ENCODE results near the gene ALK.

Gene ALK

GRCh38 chr2:29922605-29923004 is 1.2 kb upstream of the ALK start:
- Histone ChIP-seq H3K36me3 (ENCODE audit: insufficient read depth, low read length) (no peaks in the 10 kb centered on the region), H3K9ac (ENCODE audit: low read depth, low read length) (no peak overlapping the region), H3K9me3 (ENCODE audit: control insufficient read depth, insufficient read depth, low read length) (no peaks in the 10 kb centered on the region), H3K4me1 (ENCODE audit: insufficient read depth, low read length) (no peaks in the 10 kb centered on the region)

GRCh38 chr2:29920631-29921559 is 491 bp downstream of the ALK start:
- Histone ChIP-seq H3K4me1 (ENCODE audit: insufficient read depth, low read length) (no peaks in the 10 kb centered on the region), H3K9ac (ENCODE audit: low read depth, low read length) (peak overlapping the region; percentile 49; the same call in 1 of the 2 replicates), H3K9me3 (ENCODE audit: control insufficient read depth, insufficient read depth, low read length) (no peaks in the 10 kb centered on the region), H3K36me3 (ENCODE audit: insufficient read depth, low read length) (no peaks in the 10 kb centered on the region)

- Histone ChIP-seq H3K36me3 (ENCODE audit: insufficient read depth, low read length) (no peaks in the 10 kb centered on the region), H3K9ac (ENCODE audit: low read depth, low read length) (peak overlapping the region; percentile 49; the same call in 1 of the 2 replicates), H3K9me3 (ENCODE audit: control insufficient read depth, insufficient read depth, low read length) (no peaks in the 10 kb centered on the region), H3K4me1 (ENCODE audit: insufficient read depth, low read length) (no peaks in the 10 kb centered on the region)
These were observed 1.2 kb downstream of the ALK start for GRCh38 chr2:29920130-29920577.

GRCh38 chr2:29918941-29919340 is 2.4 kb downstream of the ALK start:
- no peaks in the 10 kb centered on the region for H3K4me1 ChIP-seq (ENCODE audit: insufficient read depth, low read length)
- no peaks in the 10 kb centered on the region for H3K9me3 ChIP-seq (ENCODE audit: control insufficient read depth, insufficient read depth, low read length)
- H3K36me3 ChIP-seq (ENCODE audit: insufficient read depth, low read length) = no peaks in the 10 kb centered on the region
- H3K9ac ChIP-seq (ENCODE audit: low read depth, low read length) = no peak overlapping the region

- no peaks in the 10 kb centered on the region for H3K36me3 ChIP-seq (ENCODE audit: insufficient read depth, low read length)
- H3K9ac ChIP-seq (ENCODE audit: low read depth, low read length) = no peak overlapping the region
- H3K9me3 ChIP-seq (ENCODE audit: control insufficient read depth, insufficient read depth, low read length) = no peaks in the 10 kb centered on the region
- H3K4me1 ChIP-seq (ENCODE audit: insufficient read depth, low read length) = no peaks in the 10 kb centered on the region
These were observed 3.6 kb downstream of the ALK start for GRCh38 chr2:29917781-29918180.

- no peak overlapping the region for H3K9ac ChIP-seq (ENCODE audit: low read depth, low read length)
- H3K4me1 ChIP-seq (ENCODE audit: insufficient read depth, low read length) = no peaks in the 10 kb centered on the region
- no peaks in the 10 kb centered on the region for H3K36me3 ChIP-seq (ENCODE audit: insufficient read depth, low read length)
- no peaks in the 10 kb centered on the region for H3K9me3 ChIP-seq (ENCODE audit: control insufficient read depth, insufficient read depth, low read length)
These were observed 4.8 kb downstream of the ALK start for GRCh38 chr2:29916571-29916970.

GRCh38 chr2:29910960-29911359 is 10.4 kb downstream of the ALK start:
- Histone ChIP-seq H3K36me3 (ENCODE audit: insufficient read depth, low read length) (no peaks in the 10 kb centered on the region), H3K9me3 (ENCODE audit: control insufficient read depth, insufficient read depth, low read length) (no peaks in the 10 kb centered on the region; the same call in 1 of the 2 replicates), H3K4me1 (ENCODE audit: insufficient read depth, low read length) (no peaks in the 10 kb centered on the region), H3K9ac (ENCODE audit: low read depth, low read length) (no peak overlapping the region)

- Histone ChIP-seq H3K9ac (ENCODE audit: low read depth, low read length) (no peak overlapping the region), H3K4me1 (ENCODE audit: insufficient read depth, low read length) (no peaks in the 10 kb centered on the region), H3K36me3 (ENCODE audit: insufficient read depth, low read length) (no peaks in the 10 kb centered on the region), H3K9me3 (ENCODE audit: control insufficient read depth, insufficient read depth, low read length) (no peaks in the 10 kb centered on the region; the same call in 1 of the 2 replicates)
These were observed 10.9 kb downstream of the ALK start for GRCh38 chr2:29910465-29910864.

DNA sequence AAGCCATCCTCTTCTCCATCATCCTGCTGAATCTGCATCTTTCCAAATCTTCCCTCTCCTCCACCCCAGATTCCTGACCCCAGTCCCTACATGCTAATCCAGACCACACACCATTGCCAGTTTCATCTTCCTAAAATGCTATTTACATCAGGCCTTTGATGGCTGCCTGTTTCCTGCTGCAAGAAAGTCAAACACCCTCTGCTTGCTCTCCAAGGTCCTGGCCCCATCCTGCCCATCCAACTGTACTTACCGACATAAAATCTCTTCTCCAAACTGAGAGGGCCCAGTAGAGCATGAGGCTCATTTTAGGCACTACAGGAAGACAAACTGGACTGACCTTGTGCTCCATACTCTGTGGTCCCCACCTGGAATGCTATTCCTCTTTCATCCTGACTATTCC is 19.0 kb downstream of the ALK start:
- H3K4me1 ChIP-seq (ENCODE audit: insufficient read depth, low read length) = peaks cover 17% of the 10 kb centered on the region
- no peaks in the 10 kb centered on the region for H3K9me3 ChIP-seq (ENCODE audit: control insufficient read depth, insufficient read depth, low read length)
- H3K36me3 ChIP-seq (ENCODE audit: insufficient read depth, low read length) = no peaks in the 10 kb centered on the region
- no peak overlapping the region for H3K9ac ChIP-seq (ENCODE audit: low read depth, low read length)

- no peaks in the 10 kb centered on the region for H3K9me3 ChIP-seq (ENCODE audit: control insufficient read depth, insufficient read depth, low read length)
- peaks cover 17% of the 10 kb centered on the region for H3K4me1 ChIP-seq (ENCODE audit: insufficient read depth, low read length)
- no peaks in the 10 kb centered on the region for H3K36me3 ChIP-seq (ENCODE audit: insufficient read depth, low read length)
- no peak overlapping the region for H3K9ac ChIP-seq (ENCODE audit: low read depth, low read length)
These were observed 20.3 kb downstream of the ALK start for GRCh38 chr2:29900971-29901633.

DNA sequence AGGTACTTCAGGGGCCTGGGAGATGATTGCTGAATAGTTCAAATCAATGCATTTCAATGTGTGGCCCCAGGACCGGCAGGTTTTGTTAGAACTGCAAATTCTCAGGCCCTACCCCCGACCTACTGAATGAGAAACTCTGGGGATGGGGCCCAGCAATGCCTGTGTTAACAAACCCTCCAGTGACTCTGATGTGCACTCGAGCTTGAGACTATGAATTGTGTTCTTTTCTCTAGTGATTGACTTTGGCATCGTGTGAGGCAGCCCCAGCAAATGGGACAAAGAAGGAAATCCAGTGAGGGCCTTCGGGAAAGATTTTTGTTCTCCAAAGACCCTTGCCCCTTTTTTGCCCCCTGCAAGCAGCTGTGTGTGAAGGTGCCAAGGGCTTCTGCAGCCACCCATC is 22.4 kb downstream of the ALK start:
- Histone ChIP-seq H3K4me1 (ENCODE audit: insufficient read depth, low read length) (peaks cover 21% of the 10 kb centered on the region), H3K9me3 (ENCODE audit: control insufficient read depth, insufficient read depth, low read length) (no peaks in the 10 kb centered on the region), H3K9ac (ENCODE audit: low read depth, low read length) (no peak overlapping the region), H3K36me3 (ENCODE audit: insufficient read depth, low read length) (no peaks in the 10 kb centered on the region)

- Histone ChIP-seq H3K9ac (ENCODE audit: low read depth, low read length) (no peak overlapping the region), H3K36me3 (ENCODE audit: insufficient read depth, low read length) (no peaks in the 10 kb centered on the region), H3K4me1 (ENCODE audit: insufficient read depth, low read length) (peaks cover 4% of the 10 kb centered on the region; the same call in 1 of the 2 replicates), H3K9me3 (ENCODE audit: control insufficient read depth, insufficient read depth, low read length) (no peaks in the 10 kb centered on the region)
These were observed 26.4 kb downstream of the ALK start for GRCh38 chr2:29894822-29895614.

GRCh38 chr2:29892585-29893259 is 28.7 kb downstream of the ALK start:
- H3K9ac ChIP-seq (ENCODE audit: low read depth, low read length) = no peak overlapping the region
- no peaks in the 10 kb centered on the region for H3K36me3 ChIP-seq (ENCODE audit: insufficient read depth, low read length)
- peaks cover 4% of the 10 kb centered on the region; the same call in 1 of the 2 replicates for H3K4me1 ChIP-seq (ENCODE audit: insufficient read depth, low read length)
- H3K9me3 ChIP-seq (ENCODE audit: control insufficient read depth, insufficient read depth, low read length) = no peaks in the 10 kb centered on the region
